H1 (cell line): ENCODE data around the gene VAT1L. TPM values are rescaled to one million over a fixed set of nuclear protein-coding genes. Genes with fewer than 3 reads are reported as not detected.
"Not testable (repeated sequence)": the region's sequence is repeated elsewhere in the genome, so short reads cannot be mapped to it uniquely, and the experiment has no call there.

Experiments used
- CTCF ChIA-PET: fragments of 300-600 bp; sonication (Branson Sonifier 250); formaldehyde crosslinking; loops from one replicate; lab custom pipeline; 2021; ENCODE audit not compliant: partially characterized antibody; lab: Charles Lee
- POLR2A ChIA-PET: fragments of 300-600 bp; sonication (Branson Sonifier 250); formaldehyde crosslinking; loops from one replicate; lab custom pipeline; 2021; ENCODE audit warnings: inconsistent platforms; ENCODE audit not compliant: partially characterized antibody; lab: Charles Lee
- DNase-seq, 2 experiments: peaks; one replicate each; pipeline versions ENCODE4 v3.0.0 to v3.0.0-alpha.2; 2010 to 2022; ENCODE audit warnings: low spot score in 2 of 2, low read depth in 1 of 2, mixed read lengths in 1 of 2
- FAIRE-seq: peaks from 2 replicates; lab custom pipeline; 2011; peaks lifted over from hg19 to GRCh38; lab: Jason Lieb, UNC
- H2AFZ ChIP-seq: 2 replicates; pipeline ENCODE4 v1.8.1; 2012; ENCODE audit warnings: low read length, inconsistent platforms
- H2AK5ac ChIP-seq: 2 replicates; pipeline ENCODE4 v1.6.1; 2013; ENCODE audit warnings: low read depth, low read length
- H2BK120ac ChIP-seq: replicated peaks from 2 replicates; pipeline ENCODE3; 2013; ENCODE audit warnings: low read depth, low read length, inconsistent platforms
- H2BK12ac ChIP-seq: 2 replicates; pipeline ENCODE4 v1.6.1; 2013; ENCODE audit warnings: low read depth, low read length
- H2BK15ac ChIP-seq: 2 replicates; pipeline ENCODE4 v1.6.1; 2013; ENCODE audit warnings: low read length
- H2BK20ac ChIP-seq: 2 replicates; pipeline ENCODE4 v1.6.1; 2013; ENCODE audit warnings: low read length
- H2BK5ac ChIP-seq: 2 replicates; pipeline ENCODE4 v1.6.1; 2013; ENCODE audit warnings: low read depth, low read length
- H3K14ac ChIP-seq: 2 replicates; pipeline ENCODE4 v1.6.1; 2013; ENCODE audit warnings: inconsistent platforms; ENCODE audit not compliant: insufficient read length
- H3K18ac ChIP-seq: 2 replicates; pipeline ENCODE4 v1.6.1; 2013; ENCODE audit warnings: low read length; ENCODE audit errors: extremely low read depth
- H3K23ac ChIP-seq: 2 replicates; pipeline ENCODE4 v1.6.1; 2013; ENCODE audit warnings: inconsistent platforms; ENCODE audit not compliant: insufficient read length
- H3K23me2 ChIP-seq: 2 replicates; pipeline ENCODE4 v1.6.1; 2013; ENCODE audit warnings: low read depth, low read length
- H3K27ac ChIP-seq: 2 replicates; pipeline ENCODE4 v1.6.1; 2011; ENCODE audit warnings: low read depth, low read length, inconsistent platforms
- H3K27me3 ChIP-seq, 4 experiments: replicated peaks in 1 of 4; 1 replicate in 1 of 4; 2 replicates in 3 of 4; pipeline versions ENCODE4 v1.6.1 to v1.8.1; 2011 to 2013; ENCODE audit warnings: low read length in 3 of 4, mild to moderate bottlenecking in 3 of 4, inconsistent platforms in 2 of 4, mixed read lengths in 2 of 4, moderate library complexity in 1 of 4; ENCODE audit not compliant: control insufficient read depth in 3 of 4, insufficient read depth in 3 of 4; ENCODE audit errors: extremely low read depth in 1 of 4
- H3K36me3 ChIP-seq, 4 experiments: 2 replicates each; pipeline versions ENCODE4 v1.6.1 to v1.8.1; 2011 to 2013; ENCODE audit warnings: mild to moderate bottlenecking in 4 of 4, low read length in 3 of 4, moderate library complexity in 2 of 4, control low read depth in 1 of 4, inconsistent platforms in 1 of 4; ENCODE audit not compliant: insufficient read depth in 4 of 4, control insufficient read depth in 2 of 4
- H3K4ac ChIP-seq: replicated peaks from 2 replicates; pipeline ENCODE3; 2013; ENCODE audit warnings: low read length, low read depth, mixed read lengths, inconsistent platforms; ENCODE audit not compliant: insufficient read length
- H3K4me1 ChIP-seq, 4 experiments: replicated peaks in 1 of 4; 1 replicate in 1 of 4; 2 replicates in 3 of 4; pipeline versions ENCODE4 v1.6.1 to v1.8.1; 2011 to 2013; ENCODE audit warnings: low read length in 3 of 4, inconsistent platforms in 2 of 4, mixed read lengths in 1 of 4; ENCODE audit not compliant: insufficient read depth in 4 of 4, control insufficient read depth in 3 of 4
- H3K4me2 ChIP-seq, 2 experiments: 2 replicates each; pipeline versions ENCODE4 v1.6.1 to v1.8.1; 2011 to 2013; ENCODE audit warnings: low read depth in 2 of 2, low read length in 2 of 2, control low read depth in 1 of 2, inconsistent platforms in 1 of 2, mild to moderate bottlenecking in 1 of 2; ENCODE audit not compliant: insufficient read depth in 1 of 2
- H3K4me3 ChIP-seq, 4 experiments: fragments of 200-600, 300-600 bp in 1 of 4; sonication (generic), shearing (Covaris generic), sonication (Bioruptor Twin) in 1 of 4; 2 replicates each; pipeline versions ENCODE4 v1.5.1 to v1.8.1; 2011 to 2016; ENCODE audit warnings: low read length in 4 of 4, low read depth in 3 of 4, control low read depth in 2 of 4, inconsistent platforms in 2 of 4, mild to moderate bottlenecking in 2 of 4, mixed read lengths in 1 of 4, moderate library complexity in 1 of 4; ENCODE audit not compliant: insufficient read depth in 2 of 4; ENCODE audit errors: extremely low read depth in 1 of 4
- H3K56ac ChIP-seq: replicated peaks from 2 replicates; pipeline ENCODE3; 2013; ENCODE audit warnings: low read depth, mild to moderate bottlenecking, mixed read lengths, low read length, inconsistent platforms; ENCODE audit not compliant: insufficient read length
- H3K79me1 ChIP-seq: 2 replicates; pipeline ENCODE4 v1.6.1; 2013; ENCODE audit warnings: low read depth, low read length, control low read depth
- H3K79me2 ChIP-seq, 2 experiments: 2 replicates each; pipeline versions ENCODE4 v1.6.1 to v1.8.1; 2012 to 2013; ENCODE audit warnings: low read length in 2 of 2, mild to moderate bottlenecking in 2 of 2, inconsistent platforms in 1 of 2; ENCODE audit not compliant: insufficient read depth in 2 of 2, control insufficient read depth in 1 of 2
- H3K9ac ChIP-seq, 4 experiments: replicated peaks in 1 of 4; 1 replicate in 1 of 4; 2 replicates in 3 of 4; pipeline versions ENCODE4 v1.6.1 to v1.8.1; 2011 to 2013; ENCODE audit warnings: low read depth in 3 of 4, low read length in 3 of 4, control low read depth in 2 of 4, mild to moderate bottlenecking in 2 of 4, moderate library complexity in 2 of 4, inconsistent platforms in 1 of 4; ENCODE audit errors: extremely low read depth in 1 of 4
- H3K9me3 ChIP-seq, 2 experiments: 2 replicates each; pipeline versions ENCODE4 v1.6.1 to v1.8.1; 2012 to 2013; ENCODE audit warnings: mild to moderate bottlenecking in 2 of 2, moderate library complexity in 2 of 2, control low read depth in 1 of 2, inconsistent platforms in 1 of 2, low read depth in 1 of 2, low read length in 1 of 2, mixed read lengths in 1 of 2; ENCODE audit not compliant: insufficient read depth in 2 of 2
- H4K20me1 ChIP-seq, 2 experiments: replicated peaks in 1 of 2; 2 replicates each; pipeline versions ENCODE3 to v1.8.1; 2011 to 2013; ENCODE audit warnings: inconsistent platforms in 2 of 2, low read length in 2 of 2, mild to moderate bottlenecking in 1 of 2; ENCODE audit not compliant: insufficient read depth in 2 of 2, control insufficient read depth in 1 of 2
- H4K5ac ChIP-seq: 2 replicates; pipeline ENCODE4 v1.6.1; 2013; ENCODE audit warnings: low read length, low read depth, mixed read lengths, inconsistent platforms; ENCODE audit not compliant: insufficient read length
- H4K8ac ChIP-seq: 2 replicates; pipeline ENCODE4 v1.8.0; 2013; ENCODE audit warnings: mild to moderate bottlenecking, moderate library complexity, low read length, inconsistent platforms; ENCODE audit not compliant: insufficient read depth; ENCODE audit errors: extremely low read depth
- H4K91ac ChIP-seq: replicated peaks from 2 replicates; pipeline ENCODE3; 2013; ENCODE audit warnings: low read length, mixed read lengths, inconsistent platforms; ENCODE audit not compliant: insufficient read length
- BCL11A ChIP-seq, 2 experiments: IDR thresholded peaks; one replicate each; pipeline ENCODE4 v1.6.1; 2011; ENCODE audit warnings: low read depth in 2 of 2, low read length in 2 of 2, mild to moderate bottlenecking in 2 of 2
- EP300 ChIP-seq, 2 experiments: IDR thresholded peaks; 1 replicate in 1 of 2; 2 replicates in 1 of 2; pipeline ENCODE4 v1.6.1; 2011 to 2012; ENCODE audit warnings: low read depth in 2 of 2, low read length in 2 of 2, mild to moderate bottlenecking in 2 of 2, borderline replicate concordance in 1 of 2, inconsistent platforms in 1 of 2, moderate library complexity in 1 of 2
- NANOG ChIP-seq: IDR thresholded peaks from 2 replicates; pipeline ENCODE4 v1.6.1; 2011; ENCODE audit warnings: low read length, low read depth, mild to moderate bottlenecking, inconsistent platforms; ENCODE audit not compliant: insufficient read depth, poor library complexity, severe bottlenecking
- POU5F1 ChIP-seq: IDR thresholded peaks from 2 replicates; pipeline ENCODE4 v1.6.1; 2011; ENCODE audit warnings: low read depth, mild to moderate bottlenecking, low read length, moderate library complexity
- WGBS, 2 experiments: shearing (Covaris generic) in 1 of 2; methylation state at CpG; one replicate each; pipeline versions ENCODE4 v1.1.6 to v1.1.7; 2013 to 2015; ENCODE audit warnings: low lambda C conversion rate in 2 of 2, mixed read lengths in 2 of 2, inconsistent platforms in 1 of 2, low coverage in 1 of 2, missing lambda C conversion rate in 1 of 2; ENCODE audit not compliant: insufficient replicate concordance in 2 of 2, insufficient coverage in 1 of 2, insufficient read length in 1 of 2; ENCODE audit errors: extremely low coverage in 1 of 2, missing lambda C conversion rate in 1 of 2; 5-methylcytosine and 5-hydroxymethylcytosine counted together
- polyA plus RNA-seq, 7 experiments: library from polyadenylated mRNA; depleted of rRNA in 3 of 7; stranded (reverse) in 5 of 7; unstranded in 2 of 7; fragments of >200 nt in 5 of 7; fragments of 200-250 nt in 2 of 7; gene quantifications; 1 replicate in 5 of 7; 2 replicates in 1 of 7; 4 replicates in 1 of 7; pipeline versions ENCODE4 v1.2.1 to v1.2.3, GENCODE V29; 2011 to 2013; ENCODE audit warnings: missing spikeins in 2 of 7, mixed read lengths in 2 of 7
- total RNA-seq: library from RNA; stranded (reverse); fragmentation: NEBNext Ultra II Directional; extraction: Animal tissue kit (Norgen Biotek cat#: 25700); gene quantifications from 2 replicates; pipeline ENCODE4 v1.2.1, GENCODE V29; 2021

Gene VAT1L
- total and polyA plus RNA-seq, 2 of the 8 experiments (the other 6 are each of a cell fraction or from before 2014, with no cell fraction given) = 46.3 to 48.2 TPM

GRCh38 chr16:77992381-77992780 is 204.0 kb downstream of the VAT1L start:
- ChIA-PET CTCF (interaction anchor here (0.7 to 4.4 kb wide), 8 partner anchors 11 to 316 kb away, joined by 3 to 33 read pairs (median 4); partner anchors contain the start of genes NUDT7 and WWOX), POLR2A (interaction anchor here (1.5 to 2.3 kb wide), 3 partner anchors 10 to 203 kb away, joined by 6 to 14 read pairs (median 7); no protein-coding TSS in a partner anchor)
- H3K79me1 ChIP-seq, H4K91ac ChIP-seq, H3K79me2 ChIP-seq, FAIRE-seq, H2BK120ac ChIP-seq, H3K56ac ChIP-seq, DNase-seq, H4K20me1 ChIP-seq, H3K27me3 ChIP-seq, H2AFZ ChIP-seq, H2BK15ac ChIP-seq, H4K8ac ChIP-seq, H3K9ac ChIP-seq, H3K23me2 ChIP-seq, H3K23ac ChIP-seq, H3K9me3 ChIP-seq, H3K4ac ChIP-seq, H3K14ac ChIP-seq, H4K5ac ChIP-seq, H3K18ac ChIP-seq, H2BK12ac ChIP-seq, H2AK5ac ChIP-seq, H2BK20ac ChIP-seq, H3K36me3 ChIP-seq: not testable (repeated sequence)
- peaks cover 4 to 22% (median 15%) of the 10 kb centered on the region in 4 experiments; a peak in 6 of 7 replicates for H3K4me1 ChIP-seq
- peak overlapping the region; percentile 77; the same call in 1 of the 2 replicates for H3K27ac ChIP-seq
- H3K4me2 ChIP-seq = peak overlapping the region; percentile 21 to 54; a peak in 2 of 4 replicates
- 0% methylated on average over 2 of the region's 2 CpGs; no CpG with 5 or more reads in 1 of the 2 experiments for WGBS, 2 experiments
- peak overlapping the region; percentile 99; the same call in 1 of the 2 replicates for H2BK5ac ChIP-seq
- H3K4me3 ChIP-seq = peak overlapping the region in 1 of 4 experiments; percentile 28; a peak in 1 of 8 replicates
- TF ChIP-seq NANOG (peak; percentile 94), BCL11A (IDR thresholded peaks at IDR 0.05; ENCODE audit: low read depth in 2 of 2, low read length in 2 of 2) (peak in 1 of 2 experiments; percentile 8), POU5F1 (peak; percentile 83), EP300 (IDR thresholded peaks at IDR 0.05; ENCODE audit: borderline replicate concordance in 1 of 2, low read depth in 2 of 2, low read length in 2 of 2) (peak in 1 of 2 experiments; percentile 73; a peak in 1 of 3 replicates)
